IPS-18c (cell line): ENCODE measurements around the gene PITX1.
A peak's percentile ranks its signal among the peaks of the same experiment; 100 is the strongest.

ENCODE experiments used
- H3K4me3 ChIP-seq: 2 replicates; pipeline ENCODE4 v1.7.0; 2013; ENCODE audit warnings: low read depth, mild to moderate bottlenecking, low read length, moderate library complexity; ENCODE audit not compliant: insufficient read depth
- H3K9me3 ChIP-seq: one replicate; pipeline ENCODE4 v1.6.1; 2013; ENCODE audit warnings: mild to moderate bottlenecking, low read length, moderate library complexity; ENCODE audit not compliant: control insufficient read depth, insufficient read depth

The PITX1 gene

GRCh38 chr5:135034963-135035677 lies 1.1 kb upstream of the PITX1 start:
- H3K4me3 ChIP-seq, result no peak overlapping the region; the same call in 1 of the 2 replicates

GRCh38 chr5:135034236-135034962 lies 371 bp upstream of the PITX1 start:
- H3K4me3 ChIP-seq, result peak overlapping the region; percentile 40
- H3K9me3 ChIP-seq, result no peaks in the 10 kb centered on the region

More at GRCh38 chr5:135034963-135035677, 1.1 kb upstream of the PITX1 start:
- H3K9me3 ChIP-seq, result no peaks in the 10 kb centered on the region

GRCh38 chr5:135032999-135033861 lies 798 bp downstream of the PITX1 start:
- Histone ChIP-seq H3K9me3 (no peaks in the 10 kb centered on the region), H3K4me3 (peak overlapping the region; percentile 38; the same call in 1 of the 2 replicates)

GRCh38 chr5:135032695-135032998 lies 1.4 kb downstream of the PITX1 start:
- Histone ChIP-seq H3K4me3 (no peak overlapping the region), H3K9me3 (no peaks in the 10 kb centered on the region)

- Histone ChIP-seq H3K4me3 (no peak overlapping the region; the same call in 1 of the 2 replicates), H3K9me3 (no peaks in the 10 kb centered on the region)
These were observed 2.0 kb downstream of the PITX1 start for GRCh38 chr5:135031813-135032694.

- H3K4me3 ChIP-seq, result peak overlapping the region; percentile 36; the same call in 1 of the 2 replicates
- H3K9me3 ChIP-seq, result no peaks in the 10 kb centered on the region
These were observed 2.8 kb downstream of the PITX1 start for GRCh38 chr5:135030956-135031812.

- Histone ChIP-seq H3K9me3 (no peaks in the 10 kb centered on the region), H3K4me3 (peak overlapping the region; percentile 36; the same call in 1 of the 2 replicates)
These were observed 3.7 kb downstream of the PITX1 start for GRCh38 chr5:135030123-135030955.

- no peak overlapping the region for H3K4me3 ChIP-seq
- no peaks in the 10 kb centered on the region for H3K9me3 ChIP-seq
These were observed 4.4 kb downstream of the PITX1 start for GRCh38 chr5:135029477-135030122.

GRCh38 chr5:135028791-135029476 lies 5.1 kb downstream of the PITX1 start:
- Histone ChIP-seq H3K9me3 (no peaks in the 10 kb centered on the region), H3K4me3 (peak overlapping the region; percentile 28)

- H3K4me3 ChIP-seq, result no peak overlapping the region
These were observed 6.1 kb downstream of the PITX1 start for GRCh38 chr5:135027697-135028615.

GRCh38 chr5:135027266-135027696 lies 6.7 kb downstream of the PITX1 start:
- H3K9me3 ChIP-seq, result no peaks in the 10 kb centered on the region
- H3K4me3 ChIP-seq, result no peak overlapping the region

More at GRCh38 chr5:135027697-135028615, 6.1 kb downstream of the PITX1 start:
- H3K9me3 ChIP-seq, result no peaks in the 10 kb centered on the region

GRCh38 chr5:135026645-135027265 lies 7.3 kb downstream of the PITX1 start:
- Histone ChIP-seq H3K9me3 (no peaks in the 10 kb centered on the region), H3K4me3 (no peak overlapping the region)
